ENCODE data around the gene ELOB.

The ELOB gene

GRCh38 chr16:2782583-2783351 is 5.7 kb upstream of the ELOB start:
- DNase-seq (ENCODE audit: low read depth) = no peak

DNA sequence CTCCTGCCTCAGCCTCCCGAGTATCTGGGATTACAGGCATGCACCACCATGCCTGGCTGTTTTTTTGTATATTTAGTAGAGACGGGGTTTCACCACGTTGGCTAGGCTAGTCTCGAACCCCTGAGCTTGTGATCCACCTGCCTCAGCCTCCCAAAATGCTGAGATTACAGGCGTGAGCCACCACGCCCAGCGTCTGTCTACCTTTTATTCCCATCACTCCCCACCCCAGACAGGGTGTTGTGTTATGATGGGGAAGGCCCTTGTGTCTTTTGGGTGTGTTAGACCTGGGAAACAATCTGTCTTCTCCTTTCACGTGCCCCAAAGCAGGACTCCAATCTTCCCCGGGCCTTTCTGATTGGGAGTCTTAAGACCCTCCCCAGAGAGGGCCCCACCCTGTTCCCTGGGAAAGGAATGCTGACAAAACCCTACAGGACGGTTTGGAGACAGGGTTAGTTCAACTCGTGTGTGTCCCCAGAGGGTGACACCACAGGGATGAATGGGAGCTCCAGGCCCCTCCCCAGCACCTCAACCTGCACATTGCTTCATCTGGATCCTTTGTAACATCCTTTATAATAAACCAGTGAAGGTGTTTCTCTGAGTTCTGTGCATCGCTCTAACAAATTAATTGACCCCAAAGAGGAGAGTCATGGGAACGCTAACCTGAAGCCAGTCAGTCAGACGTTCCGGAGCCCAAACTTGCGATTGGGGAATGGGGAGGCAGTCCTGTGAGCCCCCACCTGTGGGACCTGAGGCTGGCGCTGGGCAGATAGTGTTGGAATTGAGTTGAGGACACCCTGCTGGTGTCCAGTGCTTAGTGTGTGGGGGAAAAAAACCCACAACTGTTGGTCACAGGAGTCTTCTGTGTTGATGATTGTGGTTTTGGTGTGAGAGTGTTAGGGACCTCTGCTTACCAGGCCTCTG is 3.2 kb upstream of the ELOB start:
- DNase-seq (ENCODE audit: low read depth) = no peak

DNA sequence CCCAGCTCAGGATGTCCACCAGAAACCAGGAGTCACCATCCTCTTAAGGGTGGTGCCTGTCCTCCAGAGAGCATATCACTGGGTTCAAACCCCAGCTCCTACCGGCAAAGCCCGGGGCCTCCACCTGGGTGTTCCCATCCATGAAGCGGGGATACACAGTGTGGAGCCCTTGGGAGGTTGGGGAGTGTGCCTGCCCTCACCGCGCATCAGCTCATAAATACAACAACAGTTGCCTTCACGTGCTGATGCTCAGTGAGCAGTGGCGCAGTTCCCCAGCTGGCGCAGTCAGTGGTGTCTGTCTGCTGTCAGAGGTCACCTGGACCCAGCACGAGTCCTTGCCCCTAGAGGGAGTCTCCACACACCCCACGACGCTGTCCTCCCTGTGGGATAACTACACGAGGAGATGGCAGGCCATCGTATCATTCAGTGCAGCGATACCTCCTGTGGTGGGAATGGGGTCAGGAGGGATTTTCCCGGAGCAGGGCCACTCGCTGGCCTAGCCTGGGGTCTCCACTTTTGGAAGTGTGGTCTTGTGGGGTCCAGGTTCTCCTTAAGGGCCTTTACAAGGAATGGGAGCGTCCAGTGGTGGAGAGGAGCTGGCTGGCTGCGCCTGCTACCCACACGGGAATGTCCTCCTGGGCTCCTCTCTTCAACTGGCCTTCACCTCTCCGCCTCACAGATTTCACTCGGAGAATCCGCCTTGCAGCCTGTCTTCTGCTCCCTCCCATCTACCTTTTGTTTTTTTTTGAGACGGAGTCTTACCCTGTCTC is 2.3 kb upstream of the ELOB start:
- no peak for DNase-seq (ENCODE audit: low read depth)

- DNase-seq (ENCODE audit: low read depth) = no peak
Observed at GRCh38 chr16:2778630-2778958, 1.5 kb upstream of the ELOB start.

GRCh38 chr16:2777903-2778629 is 986 bp upstream of the ELOB start:
- peak; percentile 25 for DNase-seq (ENCODE audit: low read depth)

DNA sequence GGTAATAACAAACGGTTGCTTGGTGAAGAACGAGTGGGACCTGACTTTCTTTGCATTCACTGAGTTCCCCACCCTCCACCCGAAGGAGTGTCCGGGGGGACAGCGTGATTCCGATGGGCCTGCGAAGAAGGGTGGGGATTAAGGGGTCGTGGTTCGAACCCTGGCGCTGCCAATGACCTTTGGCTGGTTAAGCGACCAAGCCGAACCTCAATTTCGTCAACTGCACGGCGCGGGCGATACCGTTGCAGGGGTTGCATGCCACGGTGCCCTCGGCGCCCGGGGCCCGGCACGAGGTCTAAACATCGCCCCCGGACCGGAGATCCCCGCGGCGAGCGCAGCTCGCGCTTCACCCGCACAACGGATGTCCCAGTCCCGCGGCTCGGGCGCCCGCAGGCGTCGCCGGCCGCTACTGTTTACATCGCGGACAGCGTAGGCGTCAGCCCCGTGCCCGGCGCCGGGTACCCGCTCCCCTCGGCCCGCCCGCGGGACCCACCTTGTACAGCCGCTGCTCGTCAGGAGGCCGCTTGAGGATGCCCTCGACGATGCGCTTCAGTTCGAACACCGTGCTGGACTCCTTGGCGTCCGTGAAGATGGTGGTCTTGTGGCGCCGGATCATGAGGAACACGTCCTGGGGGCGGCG is 460 bp downstream of the ELOB start:
- DNase-seq (ENCODE audit: low read depth) = peak; percentile 22

GRCh38 chr16:2775765-2776499 is 1.1 kb downstream of the ELOB start:
- no peak for DNase-seq (ENCODE audit: low read depth)

GRCh38 chr16:2775131-2775716 is 1.9 kb downstream of the ELOB start:
- no peak for DNase-seq (ENCODE audit: low read depth)

- no peak for DNase-seq (ENCODE audit: low read depth)
Observed at GRCh38 chr16:2774161-2774891, 2.8 kb downstream of the ELOB start.

DNA sequence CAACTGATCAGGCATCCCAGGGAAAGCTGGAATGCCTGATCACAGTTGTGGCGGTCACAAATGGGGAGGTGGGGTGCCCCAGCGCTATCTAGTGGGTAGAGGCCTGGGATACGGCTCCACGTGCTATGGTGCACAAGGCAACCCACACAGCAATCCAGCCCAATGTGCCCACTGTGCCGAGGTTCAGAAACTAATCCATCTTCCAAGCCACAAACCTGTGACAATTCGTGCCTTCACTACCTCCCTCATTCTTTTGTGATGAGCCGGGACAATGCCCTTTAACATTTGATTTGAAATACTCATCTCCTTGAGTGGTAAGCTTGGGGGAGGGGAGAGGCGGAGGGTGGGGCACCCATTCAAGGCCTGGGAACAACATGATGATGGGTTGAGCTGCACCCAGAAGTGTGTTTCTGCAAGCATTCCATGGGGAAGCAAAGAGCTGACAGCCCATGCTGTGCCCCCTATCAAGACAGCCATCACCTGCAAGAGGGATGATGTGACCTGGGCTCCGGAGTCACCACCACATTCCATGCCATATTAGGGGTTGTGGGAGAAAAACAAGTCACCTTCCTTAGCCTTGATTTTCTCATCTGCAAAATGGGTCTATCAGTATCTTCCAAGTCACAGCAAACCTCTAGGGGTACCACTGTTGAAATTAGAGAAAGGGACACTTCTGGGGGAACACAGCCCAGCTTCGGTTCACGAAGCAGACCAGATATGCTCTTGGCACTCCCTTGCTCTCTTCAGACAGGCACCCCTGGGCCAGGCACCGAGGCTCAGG is 3.7 kb downstream of the ELOB start:
- DNase-seq (ENCODE audit: low read depth) = no peak

GRCh38 chr16:2771496-2772402 is 5.3 kb downstream of the ELOB start:
- no peak for DNase-seq (ENCODE audit: low read depth)

- DNase-seq (ENCODE audit: low read depth) = no peak
Observed at GRCh38 chr16:2770057-2770951, 6.8 kb downstream of the ELOB start.

GRCh38 chr16:2769675-2770056 is 7.4 kb downstream of the ELOB start:
- DNase-seq (ENCODE audit: low read depth) = no peak

DNA sequence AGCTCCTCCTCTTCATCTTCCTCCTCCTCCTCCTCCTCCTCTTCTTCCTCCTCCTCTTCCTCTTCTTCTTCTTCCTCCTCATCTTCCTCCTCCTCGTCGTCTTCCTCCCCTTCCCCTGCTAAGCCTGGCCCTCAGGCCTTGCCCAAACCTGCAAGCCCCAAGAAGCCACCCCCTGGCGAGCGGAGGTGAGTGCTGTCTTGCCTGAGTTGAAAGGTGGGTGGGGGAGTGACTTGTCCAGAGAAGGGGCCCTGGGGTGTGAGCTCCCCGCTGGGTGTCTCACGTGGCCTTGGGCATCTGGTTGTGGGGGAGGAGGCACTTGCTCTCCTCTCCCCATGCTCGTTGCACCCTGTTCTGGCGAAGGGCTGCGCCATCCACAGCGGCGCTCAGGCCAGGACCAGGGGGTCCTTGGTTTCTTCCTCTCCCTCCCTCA is 8.0 kb downstream of the ELOB start:
- DNase-seq (ENCODE audit: low read depth) = no peak

GRCh38 chr16:2768403-2769089 is 8.5 kb downstream of the ELOB start:
- DNase-seq (ENCODE audit: low read depth) = no peak

DNA sequence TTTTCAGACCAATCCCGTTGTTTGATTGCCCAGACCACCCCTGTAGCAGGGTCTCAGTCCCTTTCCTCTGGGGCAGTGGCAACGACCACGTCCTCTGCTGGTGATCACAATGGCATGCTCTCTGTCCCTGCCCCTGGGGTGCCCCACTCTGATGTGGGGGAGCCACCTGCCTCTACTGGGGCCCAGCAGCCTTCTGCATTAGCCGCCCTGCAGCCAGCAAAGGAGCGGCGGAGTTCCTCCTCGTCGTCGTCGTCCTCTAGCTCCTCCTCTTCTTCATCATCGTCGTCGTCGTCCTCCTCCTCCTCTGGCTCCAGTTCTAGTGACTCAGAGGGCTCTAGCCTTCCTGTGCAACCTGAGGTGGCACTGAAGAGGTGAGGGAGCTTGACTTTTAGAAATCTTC is 9.2 kb downstream of the ELOB start:
- no peak for DNase-seq (ENCODE audit: low read depth)

Measured in activated T-helper 1 cell treated with Interleukin-2 at 50 U/mL for 16 hours (primary cell).